Lower leg skin (tissue), 3 donors: Measurements from ENCODE around the gene CSHL1.

ENCODE experiments used
- CTCF ChIP-seq, 3 donors: fragments of 450-650 bp; IDR thresholded peaks; one replicate each; pipeline ENCODE4 v1.5.1; 2016; ENCODE audit warnings: antibody characterized with exemption in 3 of 3, mild to moderate bottlenecking in 3 of 3, moderate library complexity in 2 of 3
- POLR2A ChIP-seq, 2 donors: fragments of 450-650 bp; IDR thresholded peaks; one replicate each; pipeline ENCODE4 v1.6.1; 2016 to 2017; ENCODE audit warnings: antibody characterized with exemption in 2 of 2, mild to moderate bottlenecking in 1 of 2, moderate library complexity in 1 of 2

DNA sequence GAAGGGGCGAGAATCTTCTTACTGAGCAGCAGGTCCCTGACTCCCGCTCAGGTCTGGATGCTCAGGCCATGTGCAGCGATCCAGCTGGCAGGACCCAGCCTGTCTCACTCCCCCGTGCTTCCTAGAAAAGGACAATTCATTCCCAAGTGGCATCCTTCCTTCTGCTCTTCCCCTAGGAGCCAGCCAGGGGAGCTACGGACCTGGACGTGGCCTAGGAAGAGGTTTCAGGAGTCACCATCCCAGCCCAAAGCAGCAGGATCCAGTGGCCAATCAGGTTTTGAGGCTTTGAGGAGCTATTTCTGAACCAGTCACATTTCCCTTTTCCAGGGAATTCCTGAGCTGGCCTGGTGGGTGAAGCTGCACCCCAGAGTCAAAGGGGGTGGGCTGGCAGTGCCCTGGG is 28.8 kb upstream of the CSHL1 start:
- TF ChIP-seq POLR2A (IDR thresholded peaks at IDR 0.05) (no peak), CTCF (IDR thresholded peaks at IDR 0.05) (no peak)
